ENCODE measurements around the gene ICA1. TPM values are rescaled to one million over a fixed set of nuclear protein-coding genes. Genes with fewer than 3 reads are reported as not detected.

ICA1 gene
- total and polyA plus RNA-seq, 2 donors (not counting 3 experiments of a cell fraction or from before 2014, with no cell fraction given), result 19.0 to 47.1 TPM

- TF ChIP-seq POLR2AphosphoS5 (IDR thresholded peaks at IDR 0.05; ENCODE audit: insufficient read depth, low read depth, low read length) (no peak), POLR2A (IDR thresholded peaks at IDR 0.05; ENCODE audit: low read depth, low read length) (no peak), FOS (IDR thresholded peaks at IDR 0.05; ENCODE audit: borderline replicate concordance, insufficient read depth, low read length) (no peak), JUN (IDR thresholded peaks at IDR 0.05; ENCODE audit: borderline replicate concordance, insufficient read depth, insufficient read length, low read depth) (no peak), MYC (IDR thresholded peaks at IDR 0.05; ENCODE audit: low read depth, low read length) (no peak), MAX (IDR thresholded peaks at IDR 0.05; ENCODE audit: insufficient read depth, insufficient read length) (no peak), EZH2 (IDR thresholded peaks at IDR 0.05; ENCODE audit: borderline replicate concordance, low read depth, low read length, severe bottlenecking) (no peak), GATA2 (IDR thresholded peaks at IDR 0.05; ENCODE audit: insufficient read depth, insufficient read length, low read depth, low read length) (no peak)
- TF ChIP-seq, protein P1, sequence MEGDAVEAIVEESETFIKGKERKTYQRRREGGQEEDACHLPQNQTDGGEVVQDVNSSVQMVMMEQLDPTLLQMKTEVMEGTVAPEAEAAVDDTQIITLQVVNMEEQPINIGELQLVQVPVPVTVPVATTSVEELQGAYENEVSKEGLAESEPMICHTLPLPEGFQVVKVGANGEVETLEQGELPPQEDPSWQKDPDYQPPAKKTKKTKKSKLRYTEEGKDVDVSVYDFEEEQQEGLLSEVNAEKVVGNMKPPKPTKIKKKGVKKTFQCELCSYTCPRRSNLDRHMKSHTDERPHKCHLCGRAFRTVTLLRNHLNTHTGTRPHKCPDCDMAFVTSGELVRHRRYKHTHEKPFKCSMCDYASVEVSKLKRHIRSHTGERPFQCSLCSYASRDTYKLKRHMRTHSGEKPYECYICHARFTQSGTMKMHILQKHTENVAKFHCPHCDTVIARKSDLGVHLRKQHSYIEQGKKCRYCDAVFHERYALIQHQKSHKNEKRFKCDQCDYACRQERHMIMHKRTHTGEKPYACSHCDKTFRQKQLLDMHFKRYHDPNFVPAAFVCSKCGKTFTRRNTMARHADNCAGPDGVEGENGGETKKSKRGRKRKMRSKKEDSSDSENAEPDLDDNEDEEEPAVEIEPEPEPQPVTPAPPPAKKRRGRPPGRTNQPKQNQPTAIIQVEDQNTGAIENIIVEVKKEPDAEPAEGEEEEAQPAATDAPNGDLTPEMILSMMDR (IDR thresholded peaks at IDR 0.05; ENCODE audit: extremely low read depth in 1 of 2, insufficient read depth in 1 of 2, low read depth in 1 of 2, low read length in 2 of 2), result no peak
- H3K4me1 ChIP-seq (ENCODE audit: control insufficient read depth, extremely low read depth, insufficient read depth, low read length), result no peaks in the 10 kb centered on the region
- BruUV-seq (replicated peaks), result no TSS peak
- no peak overlapping the region for H3K4me3 ChIP-seq (replicated peaks in 1 of 3; ENCODE audit: insufficient read depth in 1 of 3, low read depth in 1 of 3, low read length in 3 of 3)
- no peak overlapping the region for H2AFZ ChIP-seq (ENCODE audit: low read depth, low read length)
- no peaks in the 10 kb centered on the region for H3K9me3 ChIP-seq (replicated peaks; ENCODE audit: control insufficient read depth, insufficient read depth, low read length)
- no peaks in the 10 kb centered on the region for H3K27me3 ChIP-seq (ENCODE audit: control insufficient read depth in 2 of 2, insufficient read depth in 2 of 2, low read length in 2 of 2)
- ChIA-PET POLR2A (no interaction called here), CTCF (interaction anchor here (1.8 to 3.6 kb wide), 2 partner anchors 76 to 539 kb away, joined by 7 to 15 read pairs; no protein-coding TSS in a partner anchor)
- no peak overlapping the region for H3K4me2 ChIP-seq (ENCODE audit: insufficient read depth, low read length)
- no peak overlapping the region for H3K27ac ChIP-seq (ENCODE audit: insufficient read depth, low read depth, low read length)
- intact Hi-C loops (cut with micrococcal nuclease) (no loop called here), dilution Hi-C loops (cut with MboI; ENCODE audit: extremely low pct_ligation_motif_present, low sequenced_read_pairs) (no loop called here)
- H3K79me2 ChIP-seq (ENCODE audit: control insufficient read depth, insufficient read depth, low read length), result no peaks in the 10 kb centered on the region
- H3K36me3 ChIP-seq (ENCODE audit: control insufficient read depth in 2 of 2, extremely low read depth in 1 of 2, insufficient read depth in 2 of 2, low read length in 2 of 2), result peaks cover 3 to 9% of the 10 kb centered on the region in 2 experiments
- DNase-seq (ENCODE audit: low read depth, low spot score) (no peak), FAIRE-seq (no peak)
- no peak overlapping the region for H3K9ac ChIP-seq (replicated peaks; ENCODE audit: extremely low read depth, insufficient read depth, low read length)
- no peaks in the 10 kb centered on the region for H4K20me1 ChIP-seq (replicated peaks; ENCODE audit: control insufficient read depth, extremely low read depth, insufficient read depth, low read length)
- no peaks in the 10 kb centered on the region for H3K9me1 ChIP-seq (replicated peaks; ENCODE audit: control insufficient read depth, extremely low read depth, insufficient read depth, low read length)
These were observed 41.4 kb downstream of the ICA1 start for GRCh38 chr7:8220376-8221100.

Measured in endothelial cell of umbilical vein (primary cell).